IMR-90 (cell line): Measurements from ENCODE around the gene OR5AN1.

ENCODE experiments used
- BHLHE40 ChIP-seq: fragments of 150-350 bp; IDR thresholded peaks from 2 replicates; pipeline ENCODE4 v1.6.1; 2016; ENCODE audit warnings: mild to moderate bottlenecking, low read depth, low read length
- CEBPB ChIP-seq: IDR thresholded peaks from 2 replicates; pipeline ENCODE4 v1.6.1; 2012; ENCODE audit warnings: low read depth, low read length, improper control_type of control experiment
- CTCF ChIP-seq: conservative IDR thresholded peaks from 2 replicates; pipeline ENCODE4 v1.5.1; 2012; ENCODE audit warnings: mild to moderate bottlenecking, low read depth, low read length, improper control_type of control experiment
- FOS ChIP-seq: fragments of 150-350 bp; IDR thresholded peaks from 2 replicates; pipeline ENCODE4 v1.6.1; 2016; ENCODE audit warnings: low read depth, low read length
- MAFK ChIP-seq: IDR thresholded peaks from 2 replicates; pipeline ENCODE4 v1.6.1; 2012; ENCODE audit warnings: low read depth, low read length, improper control_type of control experiment
- MAZ ChIP-seq: IDR thresholded peaks from 2 replicates; pipeline ENCODE4 v1.6.1; 2012; ENCODE audit warnings: low read depth, mild to moderate bottlenecking, low read length, improper control_type of control experiment, moderate library complexity, borderline replicate concordance
- MXI1 ChIP-seq: IDR thresholded peaks from 2 replicates; pipeline ENCODE4 v1.6.1; 2012; ENCODE audit warnings: low read depth, mild to moderate bottlenecking, low read length, moderate library complexity, borderline replicate concordance
- NFE2L2 ChIP-seq: fragments of 150-350 bp; IDR thresholded peaks from 2 replicates; pipeline ENCODE4 v1.6.1; 2016; ENCODE audit warnings: low read depth, mild to moderate bottlenecking, low read length
- POLR2A ChIP-seq: IDR thresholded peaks from 2 replicates; pipeline ENCODE4 v1.6.1; 2012; ENCODE audit warnings: mild to moderate bottlenecking, low read depth, low read length
- RAD21 ChIP-seq: IDR thresholded peaks from 2 replicates; pipeline ENCODE4 v1.6.1; 2012; ENCODE audit warnings: low read length, improper control_type of control experiment
- RCOR1 ChIP-seq: IDR thresholded peaks from 2 replicates; pipeline ENCODE4 v1.6.1; 2012; ENCODE audit warnings: mild to moderate bottlenecking, low read length, improper control_type of control experiment; ENCODE audit not compliant: insufficient replicate concordance
- RFX5 ChIP-seq: IDR thresholded peaks from 2 replicates; pipeline ENCODE4 v1.8.0; 2012; ENCODE audit warnings: low read depth, mild to moderate bottlenecking, low read length, moderate library complexity
- SMC3 ChIP-seq: fragments of 150-350 bp; IDR thresholded peaks from 2 replicates; pipeline ENCODE4 v1.6.1; 2016; ENCODE audit warnings: low read depth, mild to moderate bottlenecking, antibody characterized with exemption, low read length, moderate library complexity

GRCh38 chr11:59355226-59355625, 3.5 kb upstream of the OR5AN1 start:
- TF ChIP-seq CTCF (no peak), FOS (no peak), POLR2A (no peak), RFX5 (no peak), CEBPB (no peak), RAD21 (no peak), NFE2L2 (no peak), BHLHE40 (no peak), MXI1 (no peak), SMC3 (no peak), MAFK (no peak), RCOR1 (no peak), MAZ (no peak)
